Stomach (tissue), 9 donors: ENCODE measurements around the gene SELENBP1. TPM values are rescaled to one million over a fixed set of nuclear protein-coding genes. Genes with fewer than 3 reads are reported as not detected.

ENCODE experiments used
- DNase-seq, 2 donors: peaks; one replicate each; pipeline versions ENCODE4 v3.0.0 to v3.0.0-alpha.2; 2013 to 2019
- H3K27ac ChIP-seq, 5 donors: fragments of 200-600 bp in 4 of 5; sonication (generic) in 4 of 5; one replicate each; pipeline ENCODE4 v1.5.1; 2013 to 2019; ENCODE audit warnings: mild to moderate bottlenecking in 1 of 5, moderate library complexity in 1 of 5
- H3K27me3 ChIP-seq, 3 donors: fragments of 200-600 bp; sonication (generic); one replicate each; pipeline ENCODE4 v1.5.1; 2017 to 2019; ENCODE audit warnings: mixed run types in 1 of 3
- H3K36me3 ChIP-seq, 4 donors: fragments of 200-600 bp; sonication (generic); 1 replicate in 3 of 4; 2 replicates in 1 of 4; pipeline ENCODE4 v1.5.1; 2016 to 2019
- H3K4me1 ChIP-seq, 4 donors: fragments of 200-600 bp; sonication (generic); one replicate each; pipeline ENCODE4 v1.5.1; 2016 to 2019
- H3K4me3 ChIP-seq, 4 donors: fragments of 200-600 bp; sonication (generic) in 3 of 4; one replicate each; pipeline ENCODE4 v1.5.1; 2016 to 2019; ENCODE audit warnings: mild to moderate bottlenecking in 1 of 4
- H3K9me3 ChIP-seq, 4 donors: fragments of 200-600 bp; sonication (generic); one replicate each; pipeline ENCODE4 v1.5.1; 2016 to 2019
- EP300 ChIP-seq: sonication (generic); formaldehyde crosslinking; IDR thresholded peaks from one replicate; pipeline ENCODE4 v1.6.1; 2017; ENCODE audit warnings: antibody characterized with exemption
- POLR2A ChIP-seq, 4 donors: fragments of 450-650 bp; IDR thresholded peaks; one replicate each; pipeline ENCODE4 v1.6.1; 2016; ENCODE audit warnings: antibody characterized with exemption in 4 of 4, control low read depth in 2 of 4, mild to moderate bottlenecking in 1 of 4, moderate library complexity in 1 of 4
- POLR2AphosphoS5 ChIP-seq, 3 donors: sonication (generic); formaldehyde crosslinking; IDR thresholded peaks; one replicate each; pipeline ENCODE4 v1.6.1; 2016; ENCODE audit warnings: antibody characterized with exemption in 3 of 3
- whole genome bisulfite sequencing, 5 donors: extraction: QIAGEN DNeasy Blood & Tissue Kit in 3 of 5; methylation state at CpG; one replicate each; pipeline versions ENCODE4 v1.1.5 to v1.1.7; 2013 to 2018; 5-methylcytosine and 5-hydroxymethylcytosine counted together
- intact Hi-C: fragments of 100-400 bp; cut with DNase I; formaldehyde crosslinking; loops from one replicate; pipeline ENCODE4 v1.15.1; 2023; ENCODE audit warnings: low total_unique reads
- polyA plus RNA-seq, 3 donors: library from polyadenylated mRNA; stranded (reverse); fragments of 200-250 nt; gene quantifications; one replicate each; pipeline ENCODE4 v1.2.3, GENCODE V29; 2013
- total RNA-seq, 5 donors: library from RNA; depleted of rRNA; stranded (reverse); fragments of >200 nt; gene quantifications; one replicate each; pipeline versions ENCODE4 v1.1.0 to v1.2.3, GENCODE V29; 2014 to 2016
- TF ChIP-seq, protein P1 (sequence below), 7 experiments: fragments of 450-650 bp in 4 of 7; fragments of 200-600 bp in 3 of 7; sonication (generic) in 3 of 7; IDR thresholded peaks; one replicate each; pipeline ENCODE4 v1.5.1; 2016 to 2019; ENCODE audit warnings: antibody characterized with exemption in 7 of 7, control low read depth in 2 of 7, mild to moderate bottlenecking in 1 of 7
- donor health status: healthy with polysubstance abuse.
- donor health status: Bipolar disorder and iron deficiency.
- donor health status: healthy.

The SELENBP1 gene
- total and polyA plus RNA-seq, 8 donors, result 68.8 to 661 (median 175) TPM

DNA sequence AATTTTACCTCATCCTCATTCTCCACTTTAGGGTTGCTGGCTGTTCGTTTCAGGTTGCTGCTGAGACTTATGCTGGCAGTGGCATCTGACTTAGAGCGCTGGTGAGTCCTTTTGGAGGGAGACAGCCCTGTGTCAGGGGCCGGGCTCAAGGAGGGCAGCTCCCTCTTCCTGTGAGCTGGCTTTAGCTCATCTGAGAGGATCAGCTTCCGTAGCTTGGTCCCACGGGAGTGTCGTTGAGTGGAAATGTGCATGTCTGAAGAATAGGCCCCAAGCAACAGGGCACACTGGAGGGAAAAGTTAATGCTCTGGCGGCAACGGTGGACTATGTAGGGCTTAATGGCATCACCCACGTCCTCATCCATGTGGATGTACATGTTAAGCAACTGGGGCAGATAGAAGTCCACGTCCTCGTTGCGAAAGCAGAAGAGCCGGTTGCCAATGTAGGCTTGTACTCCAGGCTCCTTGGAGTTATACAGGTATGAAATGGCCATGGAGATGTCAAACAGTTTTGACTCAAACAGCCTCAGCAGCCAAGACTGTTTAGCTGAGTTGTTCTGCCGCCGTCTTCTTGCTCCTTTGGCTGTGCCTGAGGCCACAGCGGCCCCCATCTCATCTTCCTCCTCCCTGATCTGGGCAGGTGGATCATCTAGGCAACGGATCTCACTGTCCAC is 56.8 kb downstream of the SELENBP1 start:
- DNase-seq, result no peak
- intact Hi-C loops, result no loop called here

More for the DNA sequence above, 56.8 kb downstream of the SELENBP1 start:
- Histone ChIP-seq H3K4me1 (peaks cover 38 to 62% (median 47%) of the 10 kb centered on the region in 4 donors), H3K27me3 (no peaks in the 10 kb centered on the region), H3K4me3 (no peak overlapping the region), H3K9me3 (no peaks in the 10 kb centered on the region), H3K36me3 (peaks cover 31 to 100% (median 94%) of the 10 kb centered on the region in 4 donors), H3K27ac (no peak overlapping the region)
- 88 to 91% (median 91%) methylated on average over 17 of the region's 17 CpGs for WGBS, 5 donors
- TF ChIP-seq, protein P1, sequence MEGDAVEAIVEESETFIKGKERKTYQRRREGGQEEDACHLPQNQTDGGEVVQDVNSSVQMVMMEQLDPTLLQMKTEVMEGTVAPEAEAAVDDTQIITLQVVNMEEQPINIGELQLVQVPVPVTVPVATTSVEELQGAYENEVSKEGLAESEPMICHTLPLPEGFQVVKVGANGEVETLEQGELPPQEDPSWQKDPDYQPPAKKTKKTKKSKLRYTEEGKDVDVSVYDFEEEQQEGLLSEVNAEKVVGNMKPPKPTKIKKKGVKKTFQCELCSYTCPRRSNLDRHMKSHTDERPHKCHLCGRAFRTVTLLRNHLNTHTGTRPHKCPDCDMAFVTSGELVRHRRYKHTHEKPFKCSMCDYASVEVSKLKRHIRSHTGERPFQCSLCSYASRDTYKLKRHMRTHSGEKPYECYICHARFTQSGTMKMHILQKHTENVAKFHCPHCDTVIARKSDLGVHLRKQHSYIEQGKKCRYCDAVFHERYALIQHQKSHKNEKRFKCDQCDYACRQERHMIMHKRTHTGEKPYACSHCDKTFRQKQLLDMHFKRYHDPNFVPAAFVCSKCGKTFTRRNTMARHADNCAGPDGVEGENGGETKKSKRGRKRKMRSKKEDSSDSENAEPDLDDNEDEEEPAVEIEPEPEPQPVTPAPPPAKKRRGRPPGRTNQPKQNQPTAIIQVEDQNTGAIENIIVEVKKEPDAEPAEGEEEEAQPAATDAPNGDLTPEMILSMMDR (IDR thresholded peaks at IDR 0.05), result no peak
- TF ChIP-seq EP300 (no peak), POLR2A (IDR thresholded peaks at IDR 0.05) (no peak), POLR2AphosphoS5 (IDR thresholded peaks at IDR 0.05) (no peak)

Other genes with a start within 250 kb of the SELENBP1 start
- gene SEMA6C, start 226.1 kb downstream of the SELENBP1 start, total RNA-seq, result 10 to 100 TPM in 2 of 5 donors, 1 to 10 TPM in 3; 4.4 to 12.3 (median 8.1) TPM
- 10 to 100 TPM in 2 of 3 donors, 1 to 10 TPM in 1; 7.1 to 13.9 (median 13.0) TPM for gene SEMA6C, start 226.1 kb downstream of the SELENBP1 start, polyA plus RNA-seq
- 10 to 100 TPM in 2 of 5 donors, 1 to 10 TPM in 1, not detected in 2; 2.0 to 19.4 (median 15.2) TPM for gene TNFAIP8L2, start 216.1 kb downstream of the SELENBP1 start, total RNA-seq
- 1 to 10 TPM; 3.2 to 9.5 (median 4.1) TPM for gene TNFAIP8L2, start 216.1 kb downstream of the SELENBP1 start, polyA plus RNA-seq
- 10 to 100 TPM in 1 of 5 donors, 1 to 10 TPM in 4; 1.7 to 10.3 (median 4.5) TPM for gene LYSMD1, start 206.8 kb downstream of the SELENBP1 start, total RNA-seq
- gene LYSMD1, start 206.8 kb downstream of the SELENBP1 start, polyA plus RNA-seq, result 1 to 10 TPM; 4.0 to 5.3 (median 4.7) TPM
- gene SCNM1, start 206.6 kb downstream of the SELENBP1 start, total RNA-seq, result 10 to 100 TPM in 3 of 5 donors, 1 to 10 TPM in 2; 4.5 to 57.8 (median 12.0) TPM
- 10 to 100 TPM; 35.2 to 66.3 (median 64.5) TPM for gene SCNM1, start 206.6 kb downstream of the SELENBP1 start, polyA plus RNA-seq
- not detected for gene TMOD4, start 196.7 kb downstream of the SELENBP1 start, total RNA-seq
- 1 to 10 TPM in 1 of 3 donors, not detected in 2; 1.2 TPM for gene TMOD4, start 196.7 kb downstream of the SELENBP1 start, polyA plus RNA-seq
- gene VPS72, start 182.5 kb downstream of the SELENBP1 start, total RNA-seq, result 10 to 100 TPM; 19.1 to 61.6 (median 32.1) TPM
- 10 to 100 TPM; 27.8 to 32.6 (median 30.2) TPM for gene VPS72, start 182.5 kb downstream of the SELENBP1 start, polyA plus RNA-seq
- 100 to 1,000 TPM in 2 of 5 donors, 10 to 100 TPM in 3; 36.8 to 156 (median 94.6) TPM for gene PIP5K1A, start 174.2 kb downstream of the SELENBP1 start, total RNA-seq
- gene PIP5K1A, start 174.2 kb downstream of the SELENBP1 start, polyA plus RNA-seq, result 10 to 100 TPM in 2 of 3 donors, 1 to 10 TPM in 1; 8.4 to 13.4 (median 11.4) TPM
- gene PSMD4, start 118.0 kb downstream of the SELENBP1 start, total RNA-seq, result 100 to 1,000 TPM in 2 of 5 donors, 10 to 100 TPM in 3; 81.3 to 220 (median 83.2) TPM
- gene PSMD4, start 118.0 kb downstream of the SELENBP1 start, polyA plus RNA-seq, result 100 to 1,000 TPM; 126 to 234 (median 176) TPM
- 10 to 100 TPM; 11.9 to 59.6 (median 19.3) TPM for gene ZNF687, start 90.4 kb downstream of the SELENBP1 start, total RNA-seq
- gene ZNF687, start 90.4 kb downstream of the SELENBP1 start, polyA plus RNA-seq, result 10 to 100 TPM in 1 of 3 donors, 1 to 10 TPM in 2; 6.8 to 10.8 (median 7.3) TPM
- gene PI4KB, start 45.3 kb downstream of the SELENBP1 start, total RNA-seq, result 100 to 1,000 TPM in 2 of 5 donors, 10 to 100 TPM in 3; 33.2 to 187 (median 62.6) TPM
- 10 to 100 TPM; 24.1 to 33.5 (median 25.3) TPM for gene PI4KB, start 45.3 kb downstream of the SELENBP1 start, polyA plus RNA-seq
- 100 to 1,000 TPM in 1 of 5 donors, 10 to 100 TPM in 4; 20.4 to 117 (median 39.1) TPM for gene RFX5, start 25.5 kb downstream of the SELENBP1 start, total RNA-seq
- 10 to 100 TPM in 2 of 3 donors, 1 to 10 TPM in 1; 9.9 to 19.4 (median 14.2) TPM for gene RFX5, start 25.5 kb downstream of the SELENBP1 start, polyA plus RNA-seq
- 100 to 1,000 TPM; 111 to 258 (median 166) TPM for gene PSMB4, start 26.9 kb upstream of the SELENBP1 start, total RNA-seq
- gene PSMB4, start 26.9 kb upstream of the SELENBP1 start, polyA plus RNA-seq, result 100 to 1,000 TPM; 314 to 358 (median 329) TPM
- 100 to 1,000 TPM in 2 of 5 donors, 10 to 100 TPM in 3; 17.4 to 124 (median 85.8) TPM for gene POGZ, start 86.8 kb upstream of the SELENBP1 start, total RNA-seq
- 10 to 100 TPM in 2 of 3 donors, 1 to 10 TPM in 1; 7.3 to 18.0 (median 12.1) TPM for gene POGZ, start 86.8 kb upstream of the SELENBP1 start, polyA plus RNA-seq
- gene CGN, start 138.7 kb upstream of the SELENBP1 start, total RNA-seq, result 100 to 1,000 TPM in 3 of 5 donors, 10 to 100 TPM in 2; 21.4 to 137 (median 118) TPM
- gene CGN, start 138.7 kb upstream of the SELENBP1 start, polyA plus RNA-seq, result 10 to 100 TPM; 14.0 to 22.0 (median 21.2) TPM
- 10 to 100 TPM in 3 of 5 donors, 1 to 10 TPM in 2; 1.2 to 30.4 (median 13.9) TPM for gene TUFT1, start 167.6 kb upstream of the SELENBP1 start, total RNA-seq
- 10 to 100 TPM in 2 of 3 donors, 1 to 10 TPM in 1; 9.0 to 15.4 (median 10.8) TPM for gene TUFT1, start 167.6 kb upstream of the SELENBP1 start, polyA plus RNA-seq
- gene SNX27, start 239.3 kb upstream of the SELENBP1 start, total RNA-seq, result 10 to 100 TPM in 4 of 5 donors, 1 to 10 TPM in 1; 9.3 to 82.3 (median 31.2) TPM
- 1 to 10 TPM; 4.3 to 6.8 (median 5.8) TPM for gene SNX27, start 239.3 kb upstream of the SELENBP1 start, polyA plus RNA-seq